Effector memory CD4-positive, alpha-beta T cell (primary cell): ENCODE measurements around the gene PHACTR3.
"Not testable (repeated sequence)": the region's sequence is repeated elsewhere in the genome, so short reads cannot be mapped to it uniquely, and the experiment has no call there.

Experiments used
- DNase-seq, 3 donors: peaks; one replicate each; pipeline ENCODE4 v3.0.0-alpha.2; 2020
- H3K27ac ChIP-seq: 2 replicates; pipeline ENCODE4 v1.7.0; 2013; ENCODE audit warnings: mild to moderate bottlenecking, low read length, moderate library complexity; ENCODE audit not compliant: insufficient read depth, poor library complexity, severe bottlenecking
- H3K27me3 ChIP-seq: replicated peaks from 2 replicates; pipeline ENCODE4 v1.7.0; 2013; ENCODE audit warnings: mild to moderate bottlenecking, low read length; ENCODE audit not compliant: insufficient read depth, control insufficient read depth, poor library complexity, severe bottlenecking
- H3K36me3 ChIP-seq: 2 replicates; pipeline ENCODE4 v1.7.0; 2013; ENCODE audit warnings: mild to moderate bottlenecking, low read length, moderate library complexity; ENCODE audit not compliant: control insufficient read depth, insufficient read depth
- H3K4me1 ChIP-seq: 2 replicates; pipeline ENCODE4 v1.7.0; 2013; ENCODE audit warnings: low read length, mild to moderate bottlenecking; ENCODE audit not compliant: control insufficient read depth, insufficient read depth, poor library complexity, severe bottlenecking
- H3K4me3 ChIP-seq: 2 replicates; pipeline ENCODE4 v1.7.0; 2013; ENCODE audit warnings: low read length, low read depth, mild to moderate bottlenecking; ENCODE audit not compliant: insufficient read depth, poor library complexity, severe bottlenecking
- H3K9me3 ChIP-seq: 2 replicates; pipeline ENCODE4 v1.7.0; 2013; ENCODE audit warnings: mild to moderate bottlenecking, low read length, moderate library complexity; ENCODE audit not compliant: control insufficient read depth

Gene PHACTR3

DNA sequence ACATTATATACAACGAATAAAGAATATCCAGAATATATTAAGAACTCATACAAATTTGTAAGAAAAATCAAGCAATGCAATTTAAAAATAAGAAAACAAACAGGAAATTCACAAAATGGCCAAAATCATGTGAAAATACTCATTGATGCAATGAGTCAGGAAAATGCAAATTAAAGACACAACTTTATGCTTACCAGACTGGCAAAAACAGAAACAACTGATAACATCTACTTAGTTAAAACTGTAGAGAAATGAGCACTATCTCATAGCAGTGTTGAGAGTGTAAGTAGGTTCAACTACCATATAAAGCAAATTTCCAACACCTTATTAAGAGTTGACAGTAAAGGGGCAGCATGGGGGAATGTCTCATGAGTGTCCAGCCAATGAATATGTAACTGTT is 266.8 kb downstream of the PHACTR3 start:
- no peak for DNase-seq
- Histone ChIP-seq H3K36me3 (no peaks in the 10 kb centered on the region), H3K27ac (no peak overlapping the region), H3K9me3 (no peaks in the 10 kb centered on the region), H3K27me3 (no peaks in the 10 kb centered on the region), H3K4me3 (no peak overlapping the region), H3K4me1 (no peaks in the 10 kb centered on the region)

DNA sequence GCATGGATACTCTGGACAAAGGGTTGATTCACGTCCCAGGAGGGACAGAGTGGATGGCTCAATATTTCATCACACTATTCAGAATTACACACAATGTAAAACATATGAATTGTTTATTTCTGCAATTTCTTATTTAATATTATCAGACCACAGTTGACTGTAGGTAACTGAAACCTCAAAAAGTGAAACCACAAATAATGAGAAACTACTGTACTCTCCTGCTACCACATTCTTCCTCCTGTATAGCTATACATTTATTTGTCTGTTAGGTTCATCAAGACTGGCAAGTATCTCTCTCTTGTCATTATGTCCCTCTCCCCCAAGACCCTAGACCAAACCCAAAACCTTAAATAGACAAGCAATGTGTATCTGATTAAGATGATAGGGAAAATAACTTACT is 269.1 kb downstream of the PHACTR3 start:
- H3K4me1 ChIP-seq = no peaks in the 10 kb centered on the region
- DNase-seq = no peak
- no peaks in the 10 kb centered on the region for H3K27me3 ChIP-seq
- no peak overlapping the region for H3K4me3 ChIP-seq
- no peaks in the 10 kb centered on the region for H3K9me3 ChIP-seq
- H3K27ac ChIP-seq = no peak overlapping the region
- H3K36me3 ChIP-seq = no peaks in the 10 kb centered on the region

DNA sequence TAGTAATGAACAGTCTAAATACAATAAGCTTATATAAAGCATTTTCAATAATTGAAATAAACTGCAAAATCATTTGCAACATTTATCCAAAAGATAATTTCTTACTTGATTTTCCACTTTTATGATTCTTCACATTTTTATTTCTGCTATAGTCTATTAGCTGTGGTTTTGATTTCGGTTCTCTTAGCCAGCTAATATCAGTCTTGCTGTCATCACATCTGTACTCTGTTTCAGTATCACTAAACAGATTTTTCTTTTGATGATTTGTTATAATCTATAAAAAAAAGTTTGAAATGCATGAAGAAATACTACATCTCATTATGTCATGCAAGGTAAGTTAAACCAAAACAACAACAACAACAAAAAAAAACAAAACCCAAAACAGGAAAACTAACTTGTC is 275.9 kb downstream of the PHACTR3 start:
- Histone ChIP-seq H3K36me3 (no peaks in the 10 kb centered on the region), H3K27ac (no peak overlapping the region), H3K4me3 (no peak overlapping the region), H3K27me3 (no peaks in the 10 kb centered on the region), H3K4me1 (no peaks in the 10 kb centered on the region), H3K9me3 (no peaks in the 10 kb centered on the region)
- DNase-seq = no peak

DNA sequence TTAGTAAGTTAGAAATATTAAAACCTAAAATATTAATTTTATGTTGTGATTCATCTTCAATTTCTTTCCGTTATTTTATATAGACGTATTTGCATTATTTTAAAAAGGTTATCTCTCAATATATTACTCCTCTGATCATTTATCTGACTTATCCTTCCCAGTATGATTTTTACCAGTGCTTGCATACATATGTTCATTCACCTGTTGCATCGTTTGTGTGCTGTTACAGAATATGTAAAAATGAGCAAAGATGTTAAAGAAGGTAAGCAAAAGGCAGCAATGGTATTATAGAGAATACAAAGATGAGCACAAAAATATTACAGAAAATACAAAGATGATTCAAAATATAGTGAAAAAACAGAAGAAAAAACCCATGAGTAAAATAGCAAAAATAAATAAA is 280.2 kb downstream of the PHACTR3 start:
- Histone ChIP-seq H3K4me1 (no peaks in the 10 kb centered on the region), H3K9me3 (no peaks in the 10 kb centered on the region), H3K4me3 (no peak overlapping the region), H3K36me3 (no peaks in the 10 kb centered on the region), H3K27ac (no peak overlapping the region), H3K27me3 (no peaks in the 10 kb centered on the region)
- no peak for DNase-seq

DNA sequence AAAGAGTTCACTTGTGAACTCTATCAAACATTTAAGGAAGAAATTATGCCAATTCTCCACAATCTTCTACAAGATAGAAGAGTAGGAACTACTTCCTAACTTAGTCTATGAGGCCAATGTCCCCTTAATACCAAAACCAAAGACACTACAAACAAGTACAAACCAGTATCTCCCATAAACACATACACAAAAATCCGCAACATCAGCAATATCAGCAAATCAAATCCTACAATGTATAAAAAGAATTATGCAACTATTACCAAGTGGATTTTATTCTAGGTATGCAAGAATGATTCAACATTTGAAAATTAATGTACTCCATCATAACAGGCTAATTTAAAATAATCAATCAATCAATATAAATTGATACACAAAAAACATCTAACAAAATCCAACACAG is 283.7 kb downstream of the PHACTR3 start:
- Histone ChIP-seq H3K36me3 (no peaks in the 10 kb centered on the region), H3K4me1 (no peaks in the 10 kb centered on the region), H3K4me3 (no peak overlapping the region), H3K27ac (no peak overlapping the region), H3K9me3 (no peaks in the 10 kb centered on the region), H3K27me3 (no peaks in the 10 kb centered on the region)
- DNase-seq = no peak

DNA sequence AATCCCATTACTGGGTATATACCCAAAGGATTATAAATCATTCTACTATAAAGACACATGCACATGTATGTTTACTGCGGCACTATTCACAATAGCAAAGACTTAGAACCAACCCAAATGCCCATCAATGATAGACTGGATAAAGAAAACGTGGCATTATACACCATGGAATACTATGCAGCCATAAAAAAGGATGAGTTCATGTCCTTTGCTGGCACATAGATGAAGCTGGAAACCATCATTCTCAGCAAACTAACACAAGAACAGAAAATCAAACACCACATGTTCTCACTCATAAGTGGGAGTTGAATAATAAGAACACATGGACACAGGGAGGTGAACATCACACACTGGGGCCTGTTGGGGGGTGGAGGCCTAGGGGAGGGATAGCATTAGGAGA is 285.7 kb downstream of the PHACTR3 start:
- not testable (repeated sequence) for H3K27me3 ChIP-seq, H3K9me3 ChIP-seq, H3K4me3 ChIP-seq, H3K27ac ChIP-seq, H3K36me3 ChIP-seq, H3K4me1 ChIP-seq, DNase-seq

DNA sequence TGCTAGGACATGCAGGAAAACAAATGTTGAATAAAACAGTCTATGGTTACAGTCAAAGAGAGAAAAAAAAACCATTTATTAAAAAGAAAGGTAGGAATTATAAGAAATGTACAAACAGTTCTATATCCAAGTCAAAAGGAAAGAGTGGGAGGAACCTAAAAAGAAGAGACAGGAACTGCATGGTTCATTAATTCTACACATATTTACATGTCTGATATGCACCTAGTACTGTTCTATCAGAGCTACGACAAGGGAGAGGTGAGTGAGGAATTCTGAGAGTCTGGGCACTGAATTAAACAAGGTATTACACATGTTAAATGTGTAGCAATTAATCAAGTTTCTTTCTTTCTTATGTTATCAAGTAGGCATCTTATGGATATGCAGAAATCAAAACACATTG is 287.2 kb downstream of the PHACTR3 start:
- Histone ChIP-seq H3K9me3 (no peaks in the 10 kb centered on the region), H3K4me1 (no peaks in the 10 kb centered on the region), H3K4me3 (no peak overlapping the region), H3K36me3 (no peaks in the 10 kb centered on the region), H3K27ac (no peak overlapping the region), H3K27me3 (no peaks in the 10 kb centered on the region)
- DNase-seq = no peak

DNA sequence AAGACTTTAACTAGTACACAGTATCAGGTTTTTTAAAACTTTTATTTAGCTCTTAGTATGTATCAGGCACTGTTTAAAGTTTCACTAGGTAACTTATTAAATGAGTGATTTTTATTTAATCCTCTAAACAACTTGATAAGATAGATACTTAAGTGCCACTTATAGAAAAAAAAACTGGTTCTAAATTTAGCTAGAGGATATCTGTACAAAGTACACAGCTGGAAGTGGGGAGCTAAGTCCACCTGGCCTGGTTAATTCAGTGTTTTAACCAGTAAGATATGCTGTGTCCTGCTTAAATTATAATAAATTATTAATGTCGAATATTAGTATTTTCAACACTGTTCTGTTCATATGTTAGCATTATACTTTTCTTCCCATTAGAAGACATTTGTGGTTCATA is 291.6 kb downstream of the PHACTR3 start:
- no peaks in the 10 kb centered on the region for H3K4me1 ChIP-seq
- no peak overlapping the region for H3K4me3 ChIP-seq
- H3K36me3 ChIP-seq = no peaks in the 10 kb centered on the region
- no peaks in the 10 kb centered on the region for H3K9me3 ChIP-seq
- H3K27me3 ChIP-seq = no peaks in the 10 kb centered on the region
- H3K27ac ChIP-seq = no peak overlapping the region
- no peak for DNase-seq
